GM19239 (cell line): ENCODE measurements around the gene DCDC1.
A peak's percentile ranks its signal among the peaks of the same experiment; 100 is the strongest.

ENCODE experiments used
- DNase-seq: peaks from one replicate; pipeline ENCODE4 v3.0.0; 2011; ENCODE audit warnings: low spot score; ENCODE audit not compliant: insufficient read length
- FAIRE-seq: peaks from 2 replicates; lab custom pipeline; 2011; peaks lifted over from hg19 to GRCh38; lab: Jason Lieb, UNC

DCDC1 gene

GRCh38 chr11:30935861-30936260 is 433.7 kb downstream of the DCDC1 start:
- FAIRE-seq (no peak), DNase-seq (no peak)

GRCh38 chr11:30926130-30926529 is 443.4 kb downstream of the DCDC1 start:
- no peak for FAIRE-seq
- DNase-seq = no peak

- DNase-seq = no peak
- no peak for FAIRE-seq
These were observed 447.7 kb downstream of the DCDC1 start for GRCh38 chr11:30921811-30922210.

GRCh38 chr11:30919389-30920152 is 450.0 kb downstream of the DCDC1 start:
- DNase-seq (no peak), FAIRE-seq (no peak)

GRCh38 chr11:30917859-30918478 is 451.6 kb downstream of the DCDC1 start:
- no peak for DNase-seq
- peak; percentile 84 for FAIRE-seq

- DNase-seq = no peak
- no peak for FAIRE-seq
These were observed 452.3 kb downstream of the DCDC1 start for GRCh38 chr11:30917266-30917665.

- FAIRE-seq (no peak), DNase-seq (no peak)
These were observed 452.8 kb downstream of the DCDC1 start for GRCh38 chr11:30916764-30917163.

- FAIRE-seq (no peak), DNase-seq (no peak)
These were observed 455.3 kb downstream of the DCDC1 start for GRCh38 chr11:30914143-30914762.

- FAIRE-seq = no peak
- no peak for DNase-seq
These were observed 458.3 kb downstream of the DCDC1 start for GRCh38 chr11:30911247-30911646.

GRCh38 chr11:30908857-30909256 is 460.7 kb downstream of the DCDC1 start:
- FAIRE-seq (no peak), DNase-seq (no peak)

GRCh38 chr11:30908272-30908671 is 461.3 kb downstream of the DCDC1 start:
- no peak for DNase-seq
- FAIRE-seq = no peak

GRCh38 chr11:30902929-30903328 is 466.6 kb downstream of the DCDC1 start:
- FAIRE-seq = no peak
- no peak for DNase-seq

GRCh38 chr11:30895046-30895445 is 474.5 kb downstream of the DCDC1 start:
- DNase-seq (no peak), FAIRE-seq (no peak)

GRCh38 chr11:30893318-30893717 is 476.2 kb downstream of the DCDC1 start:
- FAIRE-seq = no peak
- DNase-seq = no peak

GRCh38 chr11:30889143-30889794 is 480.3 kb downstream of the DCDC1 start:
- DNase-seq (no peak), FAIRE-seq (no peak)

- DNase-seq (no peak), FAIRE-seq (no peak)
These were observed 490.1 kb downstream of the DCDC1 start for GRCh38 chr11:30879322-30880005.

GRCh38 chr11:30878400-30878799 is 491.1 kb downstream of the DCDC1 start:
- no peak for DNase-seq

GRCh38 chr11:30876663-30877396 is 492.7 kb downstream of the DCDC1 start:
- DNase-seq = no peak
- no peak for FAIRE-seq

More at GRCh38 chr11:30878400-30878799, 491.1 kb downstream of the DCDC1 start:
- FAIRE-seq = no peak

GRCh38 chr11:30876228-30876627 is 493.3 kb downstream of the DCDC1 start:
- DNase-seq (no peak), FAIRE-seq (no peak)

GRCh38 chr11:30875806-30876205 is 493.7 kb downstream of the DCDC1 start:
- FAIRE-seq (no peak), DNase-seq (no peak)
